Caco-2 (cell line): ENCODE measurements around the gene FHAD1. TPM values are rescaled to one million over a fixed set of nuclear protein-coding genes. Genes with fewer than 3 reads are reported as not detected.

Source experiments
- BruUV-seq: library from RNA; stranded (reverse); fragments of 400-500 nt; replicated peaks from 2 replicates; lab custom pipeline; 2021; lab: Mats Ljungman, UMichigan
- CTCF ChIA-PET: fragments of 300-600 bp; sonication (Branson Sonifier 250); formaldehyde crosslinking; loops from one replicate; lab custom pipeline; 2022; ENCODE audit warnings: antibody characterized with exemption; lab: Charles Lee
- POLR2A ChIA-PET: fragments of 300-600 bp; sonication (Branson Sonifier 250); formaldehyde crosslinking; loops from one replicate; lab custom pipeline; 2022; ENCODE audit warnings: antibody characterized with exemption; lab: Charles Lee
- DNase-seq, 2 experiments: peaks; one replicate each; pipeline versions ENCODE4 v3.0.0 to v3.0.0-alpha.2; 2020 to 2022
- H3K27me3 ChIP-seq: replicated peaks from 2 replicates; pipeline ENCODE4 v1.6.0; 2011; ENCODE audit warnings: low read length; ENCODE audit not compliant: control insufficient read depth, insufficient read depth
- H3K36me3 ChIP-seq: 2 replicates; pipeline ENCODE4 v1.5.1; 2011; ENCODE audit warnings: low read length; ENCODE audit not compliant: control insufficient read depth, insufficient read depth
- H3K4me1 ChIP-seq: fragments of 250-450 bp; sonication (Bioruptor Pico); 2 replicates; pipeline ENCODE4 v1.5.1; 2020; ENCODE audit warnings: mild to moderate bottlenecking
- H3K4me3 ChIP-seq: 2 replicates; pipeline ENCODE4 v1.5.1; 2011; ENCODE audit warnings: low read depth, mild to moderate bottlenecking, control low read depth, low read length
- H3K9me3 ChIP-seq: fragments of 250-450 bp; sonication (Bioruptor Pico); 2 replicates; pipeline ENCODE4 v1.5.1; 2020; ENCODE audit warnings: mild to moderate bottlenecking, moderate library complexity
- H3K27ac Mint-ChIP-seq: one replicate; pipeline ENCODE4 v1.8.0; 2022; ENCODE audit warnings: mixed read lengths; ENCODE audit not compliant: unreplicated experiment
- H3K27me3 Mint-ChIP-seq: one replicate; pipeline ENCODE4 v1.8.0; 2022; ENCODE audit warnings: mixed read lengths; ENCODE audit not compliant: insufficient read depth, unreplicated experiment
- H3K36me3 Mint-ChIP-seq: one replicate; pipeline ENCODE4 v1.8.0; 2022; ENCODE audit warnings: mild to moderate bottlenecking, mixed read lengths; ENCODE audit not compliant: insufficient read depth, unreplicated experiment
- H3K4me1 Mint-ChIP-seq: one replicate; pipeline ENCODE4 v1.8.0; 2022; ENCODE audit warnings: low read depth, mixed read lengths; ENCODE audit not compliant: unreplicated experiment
- H3K4me3 Mint-ChIP-seq: one replicate; pipeline ENCODE4 v1.8.0; 2022; ENCODE audit warnings: mild to moderate bottlenecking, moderate library complexity, mixed read lengths; ENCODE audit not compliant: unreplicated experiment
- H3K9me3 Mint-ChIP-seq: one replicate; pipeline ENCODE4 v1.8.0; 2022; ENCODE audit warnings: mixed read lengths; ENCODE audit not compliant: unreplicated experiment
- CTCF ChIP-seq, 2 experiments: fragments of 200-600 bp in 1 of 2; IDR thresholded peaks; 1 replicate in 1 of 2; 2 replicates in 1 of 2; pipeline versions ENCODE4 v1.5.1 to v1.8.0; 2011 to 2022; ENCODE audit warnings: antibody characterized with exemption in 1 of 2, control low read depth in 1 of 2, inconsistent platforms in 1 of 2, low read depth in 1 of 2, low read length in 1 of 2, mild to moderate bottlenecking in 1 of 2, moderate library complexity in 1 of 2; ENCODE audit not compliant: insufficient read depth in 1 of 2, severe bottlenecking in 1 of 2, unreplicated experiment in 1 of 2
- intact Hi-C: fragments of 100-400 bp; cut with micrococcal nuclease; formaldehyde crosslinking; loops from one replicate; pipeline ENCODE4 v1.10.0; 2022; ENCODE audit not compliant: unreplicated experiment
- total RNA-seq: library from RNA; stranded (reverse); gene quantifications from 2 replicates; pipeline ENCODE4 v1.2.3, GENCODE V29; 2022

The FHAD1 gene
- total RNA-seq, 1 experiment from 2014 or later = 0.18 TPM

DNA sequence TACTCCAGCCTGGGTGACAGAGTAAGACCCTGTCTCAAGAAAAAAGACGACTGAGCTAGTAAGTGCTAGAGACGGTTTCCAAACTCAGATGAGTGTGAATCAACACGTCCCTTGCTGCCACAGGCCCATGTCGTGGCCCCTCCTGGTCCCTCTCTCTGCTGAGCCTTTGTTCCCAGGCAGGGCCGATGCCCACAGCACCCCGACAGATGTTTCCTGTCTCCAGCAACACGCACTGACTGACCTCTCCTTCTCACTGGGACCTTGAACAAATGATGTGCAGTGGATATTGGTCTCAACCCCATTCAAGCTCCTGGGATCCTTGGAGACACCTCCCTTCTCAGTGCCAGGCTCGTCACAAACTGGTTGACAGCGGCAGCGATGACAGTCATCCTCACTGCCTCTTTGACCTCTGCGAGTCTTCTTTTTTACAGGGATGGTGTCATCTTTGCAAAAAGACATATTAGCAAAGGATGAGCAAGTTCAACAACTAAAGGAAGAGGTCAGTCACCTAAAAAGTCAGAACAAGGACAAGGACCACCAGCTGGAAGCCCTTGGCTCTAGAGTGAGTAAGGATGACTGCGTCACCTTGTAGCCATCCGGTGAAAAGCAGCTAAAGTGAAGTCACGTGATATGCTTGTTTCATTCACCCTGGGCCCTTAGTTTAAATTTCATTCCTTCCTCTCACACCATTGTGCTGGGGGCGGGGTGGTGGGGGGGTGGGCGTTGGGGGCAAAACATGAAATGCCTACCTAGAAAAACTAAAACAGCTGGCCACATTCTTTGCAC lies 65.8 kb downstream of the FHAD1 start:
- no peaks in the 10 kb centered on the region for H3K27me3 ChIP-seq
- H3K4me3 ChIP-seq = no peak overlapping the region
- Mint-ChIP-seq H3K36me3 (no peaks in the 10 kb centered on the region), H3K4me1 (no peaks in the 10 kb centered on the region), H3K4me3 (no peak overlapping the region), H3K27me3 (peaks cover 3% of the 10 kb centered on the region), H3K27ac (no peak overlapping the region), H3K9me3 (no peaks in the 10 kb centered on the region)
- H3K36me3 ChIP-seq = no peaks in the 10 kb centered on the region
- intact Hi-C loops = no loop called here
- DNase-seq = no peak
- POLR2A ChIA-PET = interaction anchor here (0.5 kb wide), 1 partner anchor 283 kb away, joined by 3 read pairs; no protein-coding TSS in a partner anchor
- no peaks in the 10 kb centered on the region for H3K9me3 ChIP-seq
- no peak for TF ChIP-seq CTCF (IDR thresholded peaks at IDR 0.05; ENCODE audit: insufficient read depth in 1 of 2, low read depth in 1 of 2, low read length in 1 of 2, severe bottlenecking in 1 of 2, unreplicated experiment in 1 of 2)
- CTCF ChIA-PET = no interaction called here
- BruUV-seq = no TSS peak
- H3K4me1 ChIP-seq = peaks cover 12% of the 10 kb centered on the region

DNA sequence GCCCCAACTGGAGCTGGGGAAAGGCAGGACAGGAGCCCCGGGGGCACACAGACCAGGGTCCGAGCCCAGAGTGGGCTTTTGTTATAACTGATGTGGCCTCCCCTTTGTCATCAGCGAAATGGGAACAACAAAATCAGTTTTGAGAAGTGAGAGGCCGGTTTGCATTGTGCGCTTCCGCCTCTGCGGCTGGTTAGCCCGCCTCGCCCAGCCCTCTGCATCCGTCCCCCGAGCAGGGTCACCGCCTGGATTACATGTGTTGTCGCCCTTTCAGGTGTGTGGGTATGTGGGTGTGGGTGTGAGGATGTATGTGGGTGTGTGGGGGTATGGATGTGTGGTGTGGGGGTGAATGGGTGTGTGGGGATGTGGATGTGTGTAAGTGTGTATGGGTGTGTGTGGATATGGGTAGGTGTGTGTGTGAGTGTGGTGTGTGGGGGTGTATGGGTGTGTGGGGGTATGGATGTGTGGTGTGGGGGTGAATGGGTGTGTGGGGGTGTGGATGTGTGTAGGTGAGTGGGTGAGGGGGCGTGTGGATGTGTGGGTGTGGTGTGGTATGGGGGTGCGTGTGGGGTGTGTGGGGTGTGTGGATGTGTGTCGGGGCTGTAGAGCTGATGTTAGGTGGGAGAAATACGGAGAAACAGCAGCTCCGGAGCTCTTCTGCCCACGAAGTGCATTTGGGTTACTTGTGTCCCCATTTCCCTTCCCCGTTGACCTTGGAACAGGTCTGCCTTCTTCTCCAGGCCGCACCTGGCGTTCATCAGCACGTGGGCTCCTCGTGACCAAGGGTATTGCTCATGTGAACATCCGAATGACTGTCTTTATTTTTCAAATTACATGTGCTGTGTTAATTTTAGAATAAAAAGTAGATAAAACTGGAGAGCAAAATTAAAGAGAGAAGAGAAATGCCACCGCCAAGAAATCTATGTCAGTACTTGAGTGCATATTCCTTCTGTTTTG lies 67.6 kb downstream of the FHAD1 start:
- no peaks in the 10 kb centered on the region for H3K36me3 Mint-ChIP-seq
- POLR2A ChIA-PET = no interaction called here
- no peak overlapping the region for H3K4me3 ChIP-seq
- intact Hi-C loops = no loop called here
- H3K4me3 Mint-ChIP-seq = no peak overlapping the region
- no peak overlapping the region for H3K27ac Mint-ChIP-seq
- no peaks in the 10 kb centered on the region for H3K27me3 ChIP-seq
- H3K4me1 Mint-ChIP-seq = no peaks in the 10 kb centered on the region
- TF ChIP-seq CTCF (IDR thresholded peaks at IDR 0.05; ENCODE audit: insufficient read depth in 1 of 2, low read depth in 1 of 2, low read length in 1 of 2, severe bottlenecking in 1 of 2, unreplicated experiment in 1 of 2) = no peak
- no peaks in the 10 kb centered on the region for H3K4me1 ChIP-seq
- CTCF ChIA-PET = no interaction called here
- no peak for DNase-seq
- no peaks in the 10 kb centered on the region for H3K36me3 ChIP-seq
- H3K9me3 Mint-ChIP-seq = no peaks in the 10 kb centered on the region
- H3K27me3 Mint-ChIP-seq = peaks cover 3% of the 10 kb centered on the region
- BruUV-seq = no TSS peak
- no peaks in the 10 kb centered on the region for H3K9me3 ChIP-seq

DNA sequence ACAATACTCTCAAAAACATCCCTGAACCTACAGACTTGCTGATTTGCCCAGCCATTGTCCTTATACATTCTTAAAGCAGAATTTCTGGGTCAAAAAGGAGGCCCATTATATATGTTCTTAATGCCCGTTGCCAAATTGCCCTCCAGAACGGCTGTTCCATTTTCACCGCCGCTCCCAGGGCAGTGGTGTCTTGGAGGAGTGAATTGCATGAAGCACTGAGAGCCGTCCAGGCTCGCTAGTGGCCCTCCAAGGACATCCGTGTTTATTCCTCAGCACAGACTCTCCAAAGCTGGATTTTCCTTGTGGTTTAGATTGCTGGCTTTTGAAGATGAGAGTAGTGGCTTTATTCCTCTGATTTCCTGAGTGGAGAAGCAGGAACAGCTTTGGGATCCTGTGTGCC lies 68.8 kb downstream of the FHAD1 start:
- no peaks in the 10 kb centered on the region for H3K4me1 ChIP-seq
- no peaks in the 10 kb centered on the region for H3K9me3 ChIP-seq
- H3K4me3 Mint-ChIP-seq = no peak overlapping the region
- H3K27me3 Mint-ChIP-seq = peaks cover 3% of the 10 kb centered on the region
- no peak overlapping the region for H3K27ac Mint-ChIP-seq
- no peaks in the 10 kb centered on the region for H3K9me3 Mint-ChIP-seq
- no peak for DNase-seq
- no peaks in the 10 kb centered on the region for H3K36me3 Mint-ChIP-seq
- no peak overlapping the region for H3K4me3 ChIP-seq
- POLR2A ChIA-PET = no interaction called here
- H3K27me3 ChIP-seq = no peaks in the 10 kb centered on the region
- CTCF ChIA-PET = no interaction called here
- no peak for TF ChIP-seq CTCF (IDR thresholded peaks at IDR 0.05; ENCODE audit: insufficient read depth in 1 of 2, low read depth in 1 of 2, low read length in 1 of 2, severe bottlenecking in 1 of 2, unreplicated experiment in 1 of 2)
- BruUV-seq = no TSS peak
- H3K4me1 Mint-ChIP-seq = no peaks in the 10 kb centered on the region
- intact Hi-C loops = no loop called here
- no peaks in the 10 kb centered on the region for H3K36me3 ChIP-seq
